GM06990 (cell line): ENCODE results near the gene NEDD4L.

Source experiments
- DNase-seq: peaks from one replicate; pipeline ENCODE4 v3.0.0-alpha.2; 2011; ENCODE audit not compliant: insufficient read length; ENCODE audit errors: extremely low read depth
- H3K27me3 ChIP-seq: replicated peaks from 2 replicates; pipeline ENCODE4 v1.6.0; 2011; ENCODE audit warnings: low read length; ENCODE audit not compliant: control insufficient read depth, insufficient read depth
- H3K36me3 ChIP-seq: 2 replicates; pipeline ENCODE4 v1.5.1; 2011; ENCODE audit warnings: low read length; ENCODE audit not compliant: control insufficient read depth, insufficient read depth
- H3K4me3 ChIP-seq: replicated peaks from 2 replicates; pipeline ENCODE4 v1.5.1; 2011; ENCODE audit warnings: low read depth, mild to moderate bottlenecking, control low read depth, low read length
- CTCF ChIP-seq: IDR thresholded peaks from 2 replicates; pipeline ENCODE4 v1.5.1; 2011; ENCODE audit warnings: low read length, control low read depth, mild to moderate bottlenecking, inconsistent platforms; ENCODE audit not compliant: insufficient read depth, poor library complexity, severe bottlenecking

NEDD4L gene

GRCh38 chr18:58196164-58196563 lies 152.1 kb downstream of the NEDD4L start:
- H3K36me3 ChIP-seq, result no peaks in the 10 kb centered on the region
- H3K27me3 ChIP-seq, result no peaks in the 10 kb centered on the region
- no peak overlapping the region for H3K4me3 ChIP-seq
- no peak for TF ChIP-seq CTCF
- DNase-seq, result no peak

GRCh38 chr18:58196881-58197872 lies 153.2 kb downstream of the NEDD4L start:
- Histone ChIP-seq H3K27me3 (no peaks in the 10 kb centered on the region), H3K36me3 (no peaks in the 10 kb centered on the region), H3K4me3 (no peak overlapping the region)
- TF ChIP-seq CTCF, result no peak
- no peak for DNase-seq

GRCh38 chr18:58201268-58201667 lies 157.2 kb downstream of the NEDD4L start:
- TF ChIP-seq CTCF, result no peak

GRCh38 chr18:58201733-58202730 lies 158.0 kb downstream of the NEDD4L start:
- DNase-seq, result no peak
- no peaks in the 10 kb centered on the region for H3K36me3 ChIP-seq
- H3K4me3 ChIP-seq, result no peak overlapping the region
- no peaks in the 10 kb centered on the region for H3K27me3 ChIP-seq
- no peak for TF ChIP-seq CTCF

More at GRCh38 chr18:58201268-58201667, 157.2 kb downstream of the NEDD4L start:
- no peak for DNase-seq
- H3K27me3 ChIP-seq, result no peaks in the 10 kb centered on the region
- H3K36me3 ChIP-seq, result no peaks in the 10 kb centered on the region
- no peak overlapping the region for H3K4me3 ChIP-seq

- H3K36me3 ChIP-seq, result no peaks in the 10 kb centered on the region
- no peaks in the 10 kb centered on the region for H3K27me3 ChIP-seq
- TF ChIP-seq CTCF, result no peak
- no peak overlapping the region for H3K4me3 ChIP-seq
- DNase-seq, result no peak
Observed at GRCh38 chr18:58204776-58205442, 160.9 kb downstream of the NEDD4L start.
